HG03039 (cell line): ENCODE data around the gene PIK3C2A.

Experiments used
- ATAC-seq: cut with Tn5 transposase; IDR thresholded peaks from one replicate; pipeline ENCODE4 v1.9.1; 2021; ENCODE audit warnings: mild to moderate bottlenecking, moderate library complexity; ENCODE audit not compliant: unreplicated experiment

The PIK3C2A gene

GRCh38 chr11:17218403-17218802 is 10.6 kb upstream of the PIK3C2A start:
- ATAC-seq = no peak

GRCh38 chr11:17217401-17217800 is 9.6 kb upstream of the PIK3C2A start:
- ATAC-seq = no peak

GRCh38 chr11:17214338-17214737 is 6.6 kb upstream of the PIK3C2A start:
- no peak for ATAC-seq

- ATAC-seq = no peak
Observed at GRCh38 chr11:17211286-17211685, 3.5 kb upstream of the PIK3C2A start.

GRCh38 chr11:17209939-17210245 is 2.1 kb upstream of the PIK3C2A start:
- no peak for ATAC-seq

GRCh38 chr11:17208257-17208999 is 642 bp upstream of the PIK3C2A start:
- ATAC-seq = peak; percentile 33

GRCh38 chr11:17206463-17206862 is 1.3 kb downstream of the PIK3C2A start:
- ATAC-seq = no peak

- no peak for ATAC-seq
Observed at GRCh38 chr11:17197431-17197898, 10.3 kb downstream of the PIK3C2A start.

GRCh38 chr11:17188675-17189074 is 19.1 kb downstream of the PIK3C2A start:
- no peak for ATAC-seq

- ATAC-seq = no peak
Observed at GRCh38 chr11:17186932-17187692, 20.7 kb downstream of the PIK3C2A start.

- ATAC-seq = no peak
Observed at GRCh38 chr11:17185938-17186337, 21.8 kb downstream of the PIK3C2A start.

- no peak for ATAC-seq
Observed at GRCh38 chr11:17184882-17185587, 22.8 kb downstream of the PIK3C2A start.

- ATAC-seq = no peak
Observed at GRCh38 chr11:17183836-17184235, 23.9 kb downstream of the PIK3C2A start.

- ATAC-seq = no peak
Observed at GRCh38 chr11:17179970-17180369, 27.8 kb downstream of the PIK3C2A start.

GRCh38 chr11:17173332-17173731 is 34.5 kb downstream of the PIK3C2A start:
- ATAC-seq = no peak

GRCh38 chr11:17171916-17172315 is 35.9 kb downstream of the PIK3C2A start:
- ATAC-seq = no peak

GRCh38 chr11:17171343-17171742 is 36.4 kb downstream of the PIK3C2A start:
- ATAC-seq = no peak

- no peak for ATAC-seq
Observed at GRCh38 chr11:17169876-17170275, 37.9 kb downstream of the PIK3C2A start.

GRCh38 chr11:17165247-17165890 is 42.4 kb downstream of the PIK3C2A start:
- no peak for ATAC-seq

GRCh38 chr11:17164361-17165246 is 43.2 kb downstream of the PIK3C2A start:
- ATAC-seq = no peak
